ENCODE measurements around the gene S100A5. TPM values are rescaled to one million over a fixed set of nuclear protein-coding genes. Genes with fewer than 3 reads are reported as not detected.
"Not testable (repeated sequence)": the region's sequence is repeated elsewhere in the genome, so short reads cannot be mapped to it uniquely, and the experiment has no call there.

The S100A5 gene
- total RNA-seq, 1 donor from 2014 or later: not detected

- TF ChIP-seq, protein P1, sequence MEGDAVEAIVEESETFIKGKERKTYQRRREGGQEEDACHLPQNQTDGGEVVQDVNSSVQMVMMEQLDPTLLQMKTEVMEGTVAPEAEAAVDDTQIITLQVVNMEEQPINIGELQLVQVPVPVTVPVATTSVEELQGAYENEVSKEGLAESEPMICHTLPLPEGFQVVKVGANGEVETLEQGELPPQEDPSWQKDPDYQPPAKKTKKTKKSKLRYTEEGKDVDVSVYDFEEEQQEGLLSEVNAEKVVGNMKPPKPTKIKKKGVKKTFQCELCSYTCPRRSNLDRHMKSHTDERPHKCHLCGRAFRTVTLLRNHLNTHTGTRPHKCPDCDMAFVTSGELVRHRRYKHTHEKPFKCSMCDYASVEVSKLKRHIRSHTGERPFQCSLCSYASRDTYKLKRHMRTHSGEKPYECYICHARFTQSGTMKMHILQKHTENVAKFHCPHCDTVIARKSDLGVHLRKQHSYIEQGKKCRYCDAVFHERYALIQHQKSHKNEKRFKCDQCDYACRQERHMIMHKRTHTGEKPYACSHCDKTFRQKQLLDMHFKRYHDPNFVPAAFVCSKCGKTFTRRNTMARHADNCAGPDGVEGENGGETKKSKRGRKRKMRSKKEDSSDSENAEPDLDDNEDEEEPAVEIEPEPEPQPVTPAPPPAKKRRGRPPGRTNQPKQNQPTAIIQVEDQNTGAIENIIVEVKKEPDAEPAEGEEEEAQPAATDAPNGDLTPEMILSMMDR (IDR thresholded peaks at IDR 0.05; ENCODE audit: unreplicated experiment): no peak
- Mint-ChIP-seq H3K9me3 (ENCODE audit: unreplicated experiment) (no peaks in the 10 kb centered on the region), H3K4me3 (ENCODE audit: unreplicated experiment) (no peak overlapping the region), H3K4me1 (ENCODE audit: unreplicated experiment) (peaks cover 32% of the 10 kb centered on the region), H3K36me3 (ENCODE audit: low read depth, unreplicated experiment) (no peaks in the 10 kb centered on the region), H3K27me3 (ENCODE audit: unreplicated experiment) (peaks cover 19% of the 10 kb centered on the region), H3K27ac (ENCODE audit: unreplicated experiment) (peak overlapping the region; percentile 81)
- no peak for DNase-seq (ENCODE audit: low spot score)
These were observed 26.0 kb upstream of the S100A5 start for GRCh38 chr1:153566414-153567371.

DNA sequence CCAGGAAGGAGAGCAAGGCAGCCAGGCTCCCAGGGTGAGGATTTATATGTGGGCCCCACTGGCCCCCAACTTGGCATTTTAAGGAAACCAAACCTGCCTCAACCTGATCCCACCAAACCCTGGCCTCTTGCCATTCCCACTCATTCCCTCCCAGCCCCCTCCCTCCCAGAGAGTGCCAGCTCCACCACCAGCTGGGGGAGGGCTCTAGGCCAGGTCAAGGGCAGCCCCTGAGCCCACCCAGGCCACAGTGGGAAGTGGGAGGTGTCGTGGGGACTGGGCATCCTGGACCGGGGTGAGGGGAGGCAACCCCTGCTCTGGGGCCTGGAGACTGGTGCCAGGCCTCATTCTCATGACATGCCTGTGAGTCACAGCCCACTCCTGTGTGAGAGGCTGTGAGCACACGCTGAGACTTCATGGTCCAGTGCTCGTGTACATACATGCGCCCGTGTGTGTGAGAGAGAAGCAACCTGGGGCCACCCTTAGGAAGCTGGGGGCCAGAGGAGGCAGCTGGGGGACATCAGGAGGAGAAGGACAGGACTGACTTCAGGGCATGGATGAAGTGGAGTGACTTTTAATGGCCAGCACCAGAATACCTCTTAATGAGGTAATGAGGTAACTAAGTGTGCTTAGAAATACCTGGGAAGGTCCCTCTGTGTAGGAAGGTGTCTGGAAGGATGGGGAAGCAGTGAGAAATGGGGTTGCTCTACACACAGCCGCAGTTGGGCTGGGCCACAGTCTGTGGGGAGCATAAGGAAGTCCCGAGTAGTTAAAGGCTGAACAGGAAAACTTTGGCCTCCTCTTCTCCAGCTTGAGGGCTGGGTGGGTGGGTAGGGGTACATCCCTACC lies 25.0 kb upstream of the S100A5 start, which contains the start of gene S100A2:
Gene S100A2 (minus strand): TSS at position 316 of the 846 bp plus-strand sequence. CDS start 1,967 bp downstream, outside the sequence.
- H3K4me3 Mint-ChIP-seq (ENCODE audit: unreplicated experiment): no peak within 1 kb of the TSS
- H3K4me1 Mint-ChIP-seq (ENCODE audit: unreplicated experiment): peaks cover 26% of the 10 kb centered on the region
- no peaks in the 10 kb centered on the region for H3K9me3 Mint-ChIP-seq (ENCODE audit: unreplicated experiment)
- peaks cover 15% of the 10 kb centered on the region for H3K27me3 Mint-ChIP-seq (ENCODE audit: unreplicated experiment)
- peak within 1 kb of the TSS; percentile 81 for H3K27ac Mint-ChIP-seq (ENCODE audit: unreplicated experiment)
- TF ChIP-seq, protein P1 (IDR thresholded peaks at IDR 0.05; ENCODE audit: unreplicated experiment): no peak
- no peak for DNase-seq (ENCODE audit: low spot score)
- H3K36me3 Mint-ChIP-seq (ENCODE audit: low read depth, unreplicated experiment): no peaks in the 10 kb centered on the region

- H3K4me1 Mint-ChIP-seq (ENCODE audit: unreplicated experiment): peaks cover 20% of the 10 kb centered on the region
These were observed 23.3 kb upstream of the S100A5 start for GRCh38 chr1:153563991-153564390.

GRCh38 chr1:153563483-153563901 lies 22.8 kb upstream of the S100A5 start:
- peaks cover 20% of the 10 kb centered on the region for H3K4me1 Mint-ChIP-seq (ENCODE audit: unreplicated experiment)
- H3K27ac Mint-ChIP-seq (ENCODE audit: unreplicated experiment): no peak overlapping the region
- H3K4me3 Mint-ChIP-seq (ENCODE audit: unreplicated experiment): no peak overlapping the region

More at GRCh38 chr1:153563991-153564390, 23.3 kb upstream of the S100A5 start:
- H3K9me3 Mint-ChIP-seq (ENCODE audit: unreplicated experiment): no peaks in the 10 kb centered on the region
- TF ChIP-seq, protein P1 (IDR thresholded peaks at IDR 0.05; ENCODE audit: unreplicated experiment): no peak
- no peak for DNase-seq (ENCODE audit: low spot score)
- no peak overlapping the region for H3K27ac Mint-ChIP-seq (ENCODE audit: unreplicated experiment)
- no peak overlapping the region for H3K4me3 Mint-ChIP-seq (ENCODE audit: unreplicated experiment)
- H3K27me3 Mint-ChIP-seq (ENCODE audit: unreplicated experiment): peaks cover 9% of the 10 kb centered on the region
- H3K36me3 Mint-ChIP-seq (ENCODE audit: low read depth, unreplicated experiment): no peaks in the 10 kb centered on the region

GRCh38 chr1:153562021-153562420 lies 21.3 kb upstream of the S100A5 start:
- peaks cover 10% of the 10 kb centered on the region for H3K4me1 Mint-ChIP-seq (ENCODE audit: unreplicated experiment)
- not testable (repeated sequence) for DNase-seq (ENCODE audit: low spot score); H3K4me3 Mint-ChIP-seq (ENCODE audit: unreplicated experiment); H3K36me3 Mint-ChIP-seq (ENCODE audit: low read depth, unreplicated experiment); H3K27me3 Mint-ChIP-seq (ENCODE audit: unreplicated experiment); H3K9me3 Mint-ChIP-seq (ENCODE audit: unreplicated experiment); H3K27ac Mint-ChIP-seq (ENCODE audit: unreplicated experiment)

More at GRCh38 chr1:153563483-153563901, 22.8 kb upstream of the S100A5 start:
- no peaks in the 10 kb centered on the region for H3K36me3 Mint-ChIP-seq (ENCODE audit: low read depth, unreplicated experiment)
- H3K9me3 Mint-ChIP-seq (ENCODE audit: unreplicated experiment): no peaks in the 10 kb centered on the region
- TF ChIP-seq, protein P1 (IDR thresholded peaks at IDR 0.05; ENCODE audit: unreplicated experiment): no peak
- DNase-seq (ENCODE audit: low spot score): no peak
- H3K27me3 Mint-ChIP-seq (ENCODE audit: unreplicated experiment): peaks cover 9% of the 10 kb centered on the region

Measured in endothelial cell (in vitro differentiated cells).